NOMO-1 (cell line): Measurements from ENCODE around the gene ZDHHC11B.

Source experiments
- DNase-seq, 2 experiments: peaks; one replicate each; lab custom pipeline; 2025; ENCODE audit not compliant: unreplicated experiment in 2 of 2; lab: John Stamatoyannopoulos, UW

ZDHHC11B gene

GRCh38 chr5:675871-676698, 108.4 kb downstream of the ZDHHC11B start:
- DNase-seq, result no peak

GRCh38 chr5:675111-675870, 109.2 kb downstream of the ZDHHC11B start:
- DNase-seq, result no peak

- peak in 1 of 2 experiments; percentile 25 for DNase-seq
Observed at GRCh38 chr5:674630-675011, 109.9 kb downstream of the ZDHHC11B start.

DNA sequence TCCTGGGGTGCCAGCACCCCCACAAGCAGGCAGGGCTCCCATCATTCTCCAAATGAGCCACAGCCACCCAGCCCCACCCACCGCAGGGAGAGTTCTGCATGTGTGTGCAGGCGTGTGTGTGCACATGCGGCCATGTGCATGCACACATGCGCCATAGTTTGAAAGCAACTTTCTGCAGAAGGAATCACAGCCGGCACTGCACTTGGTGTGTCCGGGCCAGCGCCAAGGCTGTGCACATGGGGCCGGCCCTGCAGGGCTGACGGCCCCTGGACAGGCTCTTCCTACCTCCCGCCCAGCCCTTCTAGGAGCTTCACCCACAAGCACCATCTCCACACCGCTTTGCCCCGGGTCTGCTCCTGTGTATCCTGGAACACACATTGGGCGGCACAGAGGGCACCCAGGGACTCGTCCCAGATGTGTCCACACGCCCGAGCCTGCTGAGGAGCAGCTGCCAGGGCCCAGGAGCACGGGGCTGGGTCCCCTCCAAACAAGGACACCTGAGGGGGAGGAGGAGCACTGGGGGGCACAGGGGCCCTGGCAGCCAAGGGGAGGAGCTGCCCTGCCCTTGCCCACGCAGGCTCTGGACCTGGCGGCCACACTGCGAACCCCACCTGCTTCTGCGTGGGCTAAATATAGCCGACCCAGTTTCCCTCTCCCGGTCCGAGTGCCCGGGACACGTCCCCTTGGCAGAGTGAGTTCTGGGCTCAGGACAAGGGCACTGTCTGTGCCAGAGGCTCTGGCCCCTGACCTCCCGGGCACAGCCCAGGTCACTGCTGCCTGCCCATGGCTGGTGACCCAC, 110.5 kb downstream of the ZDHHC11B start:
- no peak for DNase-seq

- no peak for DNase-seq
Observed at GRCh38 chr5:673161-673830, 111.2 kb downstream of the ZDHHC11B start.

DNA sequence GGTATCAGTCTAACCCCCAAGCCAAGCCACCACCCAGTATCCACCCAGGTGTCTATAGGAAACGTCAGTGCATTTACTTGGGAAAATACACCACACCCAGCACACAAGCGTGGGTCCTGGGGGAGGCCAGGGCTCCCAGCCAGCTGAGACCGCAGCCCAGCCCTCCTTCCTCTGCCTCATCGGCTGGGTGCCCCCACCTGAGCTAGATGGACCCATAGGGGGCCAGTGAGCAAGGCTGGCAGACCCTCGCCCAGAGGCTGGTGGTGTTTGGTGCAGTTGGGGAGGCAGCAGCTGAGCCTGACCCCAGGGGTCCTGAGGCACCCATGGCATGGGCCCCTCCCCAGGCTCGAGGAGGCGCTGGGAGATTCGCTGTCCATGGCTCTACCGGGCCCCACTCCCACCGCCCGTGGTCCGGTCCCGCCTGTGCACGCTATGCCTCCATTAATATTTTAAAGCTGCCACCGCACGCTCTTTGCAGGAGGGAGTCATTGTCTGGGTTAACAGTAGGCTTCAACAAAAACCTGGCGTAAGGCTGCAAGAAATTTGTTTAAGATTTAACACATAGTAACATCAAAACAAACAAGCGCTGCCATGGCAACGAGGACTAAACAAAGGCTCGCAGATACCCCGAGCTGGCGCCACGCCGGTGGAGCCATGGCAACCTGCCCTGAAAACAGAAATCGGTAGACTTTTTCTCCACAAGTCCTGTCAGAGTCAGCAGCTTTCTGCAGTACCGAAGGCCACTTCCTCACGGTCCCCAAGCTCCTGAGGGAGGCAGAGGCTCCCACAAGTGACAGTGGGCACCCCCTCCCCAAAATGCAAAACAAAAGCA, 112.0 kb downstream of the ZDHHC11B start:
- DNase-seq, result peak; percentile 76 to 87

DNA sequence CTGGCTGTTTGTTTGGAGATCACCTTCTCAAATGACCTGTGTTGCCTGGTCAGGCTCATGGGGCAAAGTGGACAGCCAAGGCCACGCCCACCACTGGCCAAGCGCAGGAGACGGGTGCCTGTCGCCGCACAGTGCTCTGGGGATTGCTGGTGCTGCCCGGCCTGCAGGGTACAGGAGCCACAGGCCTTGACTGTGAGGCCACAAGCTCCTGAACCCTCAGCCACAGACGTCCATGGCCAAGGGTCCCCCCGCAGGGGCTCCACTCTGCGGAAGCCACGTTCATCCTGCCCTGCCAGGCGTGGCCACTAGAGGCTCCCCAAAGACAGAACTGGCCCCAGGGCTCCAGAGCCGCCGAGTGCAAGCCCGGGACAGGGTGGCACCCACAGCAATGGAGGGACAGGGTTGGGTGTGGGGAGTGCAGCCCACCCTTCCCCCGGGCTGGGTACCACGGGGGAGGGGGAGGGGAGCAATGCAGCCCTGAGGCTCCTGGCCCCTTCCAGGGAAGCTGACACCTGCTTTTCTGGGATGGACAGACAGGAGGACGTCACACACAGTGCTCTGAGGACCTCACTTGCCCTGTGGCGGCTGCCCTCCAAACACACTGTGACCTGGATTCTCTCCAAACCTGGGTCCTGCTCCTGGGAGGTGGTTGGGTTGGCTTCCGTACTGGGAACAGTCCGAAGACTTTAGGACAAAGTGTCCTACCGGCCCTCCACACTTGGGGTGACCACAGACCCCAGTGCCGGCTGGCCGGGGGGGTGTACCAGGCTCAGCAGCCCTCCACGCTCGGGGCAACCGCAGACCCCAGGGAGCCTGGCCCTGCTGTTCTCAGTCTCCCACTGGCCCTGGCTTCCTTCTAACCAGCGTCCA, 112.8 kb downstream of the ZDHHC11B start:
- DNase-seq, result peak; percentile 84 to 85

DNA sequence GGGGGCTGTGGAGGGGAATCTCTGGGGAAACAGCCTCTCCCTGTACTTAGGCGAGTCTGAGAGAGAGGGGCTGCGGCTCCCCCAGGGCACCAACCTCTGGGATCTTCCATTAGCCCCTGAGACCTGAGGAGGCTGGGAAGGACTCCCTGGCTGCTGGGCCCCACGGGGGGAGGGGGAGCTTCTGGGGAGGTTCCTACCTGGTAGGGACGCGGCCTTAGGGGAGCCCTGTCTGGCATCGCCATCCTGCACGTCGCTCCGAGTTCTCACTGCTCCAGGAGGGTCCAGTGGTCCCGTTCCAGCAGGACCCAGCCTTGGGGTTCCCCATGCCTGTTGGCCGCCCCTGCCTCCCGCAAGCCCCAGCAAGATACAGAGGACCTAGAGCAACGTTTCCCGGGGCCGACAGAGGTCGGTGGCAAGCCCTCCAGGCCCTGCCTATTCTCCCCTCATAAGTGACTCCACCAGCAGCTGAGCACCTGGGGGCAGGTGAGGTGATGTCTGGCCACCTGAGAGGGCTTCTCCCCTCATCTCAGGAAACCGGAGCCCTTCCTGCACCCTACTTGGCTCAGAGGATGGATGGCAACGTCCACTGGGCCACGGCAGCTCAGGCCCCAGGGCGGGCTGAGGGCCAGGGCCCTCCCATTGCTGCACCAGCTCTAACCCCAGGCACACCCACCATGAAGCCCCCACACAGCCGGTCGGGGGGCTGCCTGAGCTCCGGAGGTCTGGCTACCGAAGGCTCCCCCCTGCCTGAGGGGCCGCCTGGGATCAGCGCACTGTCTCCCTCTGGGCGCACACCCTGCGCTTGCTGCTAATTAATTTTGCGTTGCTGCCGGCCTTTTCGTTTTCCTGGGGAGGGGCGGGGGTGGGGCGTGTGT, 113.9 kb downstream of the ZDHHC11B start:
- DNase-seq, result no peak

- no peak for DNase-seq
Observed at GRCh38 chr5:669842-670395, 114.6 kb downstream of the ZDHHC11B start.

DNA sequence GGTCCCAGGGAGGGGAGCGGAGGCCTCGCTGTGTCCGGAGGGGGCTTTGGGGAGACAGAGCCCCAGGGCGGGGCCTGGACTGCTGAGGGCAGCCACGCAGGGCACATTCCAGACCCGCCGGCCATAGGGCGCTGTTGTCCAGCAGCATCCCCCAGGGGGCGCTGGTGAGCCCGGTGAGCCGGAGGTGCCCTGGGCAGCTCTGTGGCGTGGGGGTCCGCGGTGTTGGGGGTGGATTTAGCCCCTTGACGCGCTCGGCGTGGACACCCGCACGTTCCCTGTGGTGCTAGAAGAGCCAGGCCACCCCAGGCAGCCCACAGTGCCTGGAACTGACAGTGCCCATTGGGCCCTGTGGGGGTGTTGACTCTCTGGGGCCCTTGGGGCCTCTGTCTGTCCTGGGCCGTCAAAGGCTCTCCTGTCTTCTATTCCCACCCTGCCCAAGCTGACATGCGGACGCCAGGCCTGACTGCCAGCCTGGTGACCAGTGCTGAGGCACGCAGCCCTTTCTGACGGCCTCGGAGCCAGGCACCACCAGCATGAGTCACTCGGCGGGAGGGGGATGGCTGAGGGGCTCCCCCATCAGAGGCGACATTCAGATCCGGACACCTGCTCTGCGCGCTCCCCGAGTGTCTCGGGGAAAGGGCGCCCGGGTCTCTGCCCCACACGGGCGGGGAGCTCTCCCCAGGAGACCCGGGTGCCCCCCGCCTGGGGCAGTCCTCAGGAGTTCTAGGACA, 115.3 kb downstream of the ZDHHC11B start:
- DNase-seq, result peak; percentile 29 to 58

GRCh38 chr5:668283-668995, 116.1 kb downstream of the ZDHHC11B start:
- DNase-seq, result no peak

DNA sequence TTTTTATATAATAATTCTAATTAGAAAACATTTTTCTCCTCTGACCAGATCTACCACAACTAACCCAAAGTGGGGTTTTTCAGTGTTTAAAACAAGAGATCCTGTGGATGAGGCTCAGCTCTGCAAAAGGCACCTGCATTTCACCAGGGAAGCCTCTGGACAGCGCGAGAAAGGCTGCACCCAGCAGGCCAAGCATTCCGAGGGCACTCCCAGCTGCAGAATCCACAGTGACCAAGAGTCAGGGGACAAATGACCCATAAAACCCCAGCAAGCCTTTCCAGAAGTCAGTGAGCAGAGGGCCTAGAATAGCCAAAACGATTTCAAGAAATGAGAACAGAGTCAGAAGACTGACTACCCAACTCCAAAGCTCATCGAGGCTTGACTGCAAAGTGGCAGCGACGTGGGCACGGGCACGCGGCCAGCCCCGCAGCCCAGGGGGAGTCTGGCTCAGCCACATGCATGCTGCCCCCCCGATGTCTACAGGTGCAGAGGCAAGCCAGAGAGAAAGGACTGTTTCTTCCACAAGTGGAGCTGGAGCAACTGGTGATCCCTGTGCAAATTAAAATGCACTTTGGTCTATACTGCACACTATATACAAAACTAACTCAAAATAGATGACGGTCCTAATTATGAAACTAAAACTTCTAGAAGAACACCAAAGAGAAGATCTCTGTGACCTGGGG, 117.6 kb downstream of the ZDHHC11B start:
- DNase-seq, result no peak

GRCh38 chr5:665956-666711, 118.4 kb downstream of the ZDHHC11B start:
- no peak for DNase-seq

DNA sequence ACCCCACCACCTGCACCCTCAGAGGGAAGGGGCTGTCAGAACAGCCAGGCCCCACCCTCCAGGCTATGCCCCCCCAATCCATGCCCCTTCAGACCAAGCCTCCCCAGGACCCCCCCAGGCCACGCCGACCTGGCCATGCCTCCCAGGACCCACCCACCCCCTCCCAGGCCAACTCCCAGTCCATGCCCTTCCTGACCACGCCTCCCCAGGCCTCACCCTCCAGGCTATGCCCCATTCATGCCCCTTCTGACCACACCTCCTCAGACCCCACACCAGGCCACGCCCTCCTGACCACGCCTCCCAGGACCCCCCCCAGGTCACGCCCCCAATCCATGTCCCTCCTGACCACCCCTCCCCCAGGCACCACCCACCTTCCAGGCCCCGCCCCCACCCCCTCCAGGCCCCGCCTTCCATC, 119.0 kb downstream of the ZDHHC11B start:
- DNase-seq, result no peak

GRCh38 chr5:664994-665360, 119.6 kb downstream of the ZDHHC11B start:
- no peak for DNase-seq
